Measurements from ENCODE around the gene FCER1G.

The FCER1G gene

DNA sequence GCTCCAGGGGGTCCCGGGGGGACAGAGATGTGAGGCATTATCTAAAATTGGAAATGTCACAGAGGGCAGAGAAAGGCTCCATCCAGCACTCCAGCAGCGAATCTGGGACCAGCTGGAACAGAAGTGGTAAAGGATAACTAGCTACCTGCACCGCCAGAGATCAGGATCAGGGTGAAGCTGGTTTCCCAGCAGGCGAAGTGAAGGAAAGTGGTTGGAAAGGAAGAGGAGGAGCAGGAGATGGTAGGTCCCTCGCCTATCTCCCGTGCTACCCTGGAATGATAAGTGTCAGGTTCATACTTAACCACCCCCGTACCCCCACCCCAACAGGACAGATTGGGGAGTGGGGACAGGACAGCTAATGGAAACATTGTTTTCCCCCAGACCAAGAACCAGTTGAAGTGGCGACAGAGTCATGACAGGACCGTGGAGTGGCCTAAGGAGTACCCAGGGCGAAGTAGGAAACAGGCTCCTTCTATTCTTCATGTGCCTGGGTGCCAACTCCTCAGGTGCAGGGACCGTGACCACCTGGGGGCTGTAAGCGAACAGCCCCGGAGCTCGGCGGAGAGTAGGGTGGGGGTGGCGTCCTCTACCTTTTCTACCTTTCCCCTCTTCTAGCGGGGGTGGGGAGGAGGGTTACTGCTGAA, 38.5 kb upstream of the FCER1G start:
- peak overlapping the region; percentile 81 for H3K4me3 ChIP-seq (ENCODE audit: low read depth, low read length)
- no peaks in the 10 kb centered on the region for H3K27me3 ChIP-seq
- H3K9me3 ChIP-seq = no peaks in the 10 kb centered on the region
- TF ChIP-seq, protein P1, sequence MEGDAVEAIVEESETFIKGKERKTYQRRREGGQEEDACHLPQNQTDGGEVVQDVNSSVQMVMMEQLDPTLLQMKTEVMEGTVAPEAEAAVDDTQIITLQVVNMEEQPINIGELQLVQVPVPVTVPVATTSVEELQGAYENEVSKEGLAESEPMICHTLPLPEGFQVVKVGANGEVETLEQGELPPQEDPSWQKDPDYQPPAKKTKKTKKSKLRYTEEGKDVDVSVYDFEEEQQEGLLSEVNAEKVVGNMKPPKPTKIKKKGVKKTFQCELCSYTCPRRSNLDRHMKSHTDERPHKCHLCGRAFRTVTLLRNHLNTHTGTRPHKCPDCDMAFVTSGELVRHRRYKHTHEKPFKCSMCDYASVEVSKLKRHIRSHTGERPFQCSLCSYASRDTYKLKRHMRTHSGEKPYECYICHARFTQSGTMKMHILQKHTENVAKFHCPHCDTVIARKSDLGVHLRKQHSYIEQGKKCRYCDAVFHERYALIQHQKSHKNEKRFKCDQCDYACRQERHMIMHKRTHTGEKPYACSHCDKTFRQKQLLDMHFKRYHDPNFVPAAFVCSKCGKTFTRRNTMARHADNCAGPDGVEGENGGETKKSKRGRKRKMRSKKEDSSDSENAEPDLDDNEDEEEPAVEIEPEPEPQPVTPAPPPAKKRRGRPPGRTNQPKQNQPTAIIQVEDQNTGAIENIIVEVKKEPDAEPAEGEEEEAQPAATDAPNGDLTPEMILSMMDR (IDR thresholded peaks at IDR 0.05; ENCODE audit: low read depth, low read length) = no peak
- no peaks in the 10 kb centered on the region; the same call in 1 of the 2 replicates for H3K4me1 ChIP-seq
- peaks cover 35% of the 10 kb centered on the region for H3K36me3 ChIP-seq
- DNase-seq = no peak

DNA sequence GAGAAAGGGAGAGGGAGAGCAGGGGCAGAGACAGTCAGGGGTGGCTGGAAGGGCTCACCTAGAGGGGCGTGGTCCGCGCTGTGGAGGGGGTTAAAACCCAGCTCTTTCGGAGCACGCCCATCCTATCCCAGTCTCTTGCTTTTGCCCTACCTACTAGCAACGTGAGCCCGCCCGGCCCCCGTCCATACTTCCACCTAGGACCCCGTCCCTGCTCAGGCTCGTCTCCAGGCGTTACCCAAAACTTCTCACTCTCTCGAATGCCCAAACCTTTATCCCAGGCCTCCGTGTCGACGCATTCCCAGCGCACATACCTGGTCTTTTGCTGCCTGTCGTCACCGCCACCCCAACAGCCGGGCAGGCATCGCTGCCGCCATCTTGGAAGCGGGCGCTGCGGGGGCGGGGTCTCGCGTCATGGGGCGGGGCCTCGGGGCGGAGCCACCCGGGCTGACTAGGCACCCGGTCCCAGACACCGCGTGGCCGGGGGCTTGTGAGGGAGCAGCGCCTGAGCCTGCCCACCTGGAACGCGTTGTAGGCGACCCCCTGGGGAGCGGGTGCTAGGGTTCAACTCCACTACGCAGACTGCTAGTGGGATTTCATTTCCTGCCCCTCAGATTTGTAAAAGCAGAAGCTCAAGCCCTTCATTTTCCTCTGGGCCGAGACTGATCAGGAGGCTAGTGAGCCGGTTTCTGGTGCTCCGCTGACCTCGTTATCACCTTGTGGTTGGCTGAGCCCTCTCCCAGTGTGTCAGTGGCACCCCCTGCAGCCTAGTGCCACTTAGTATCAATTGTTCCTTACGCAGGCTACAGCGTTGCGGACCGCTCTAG, 37.8 kb upstream of the FCER1G start, which contains the start of gene B4GALT3:
B4GALT3 (minus strand) TSS at position 396 of the 824 bp plus-strand sequence. CDS start 1,447 bp downstream, outside the sequence.
- DNase-seq = peak; percentile 95
- Histone ChIP-seq H3K27me3 (no peaks in the 10 kb centered on the region), H3K4me1 (no peaks in the 10 kb centered on the region; the same call in 1 of the 2 replicates)

DNA sequence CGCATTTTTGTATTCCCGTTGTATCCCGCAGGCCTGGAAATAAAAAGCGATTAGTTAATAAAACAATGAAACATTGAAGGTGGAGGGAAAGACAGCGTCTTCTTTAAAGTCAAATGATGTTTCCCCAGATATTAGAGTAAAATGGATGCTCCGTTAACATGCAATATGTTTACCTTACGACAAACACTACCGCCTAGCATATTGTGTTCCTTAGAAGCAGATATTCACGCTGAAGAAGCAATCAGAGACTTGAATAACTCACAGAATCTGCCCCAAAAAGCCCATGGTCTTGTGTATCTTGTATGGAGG, 37.2 kb upstream of the FCER1G start:
- TF ChIP-seq, protein P1 (IDR thresholded peaks at IDR 0.05; ENCODE audit: low read depth, low read length) = no peak

More for the DNA sequence above, 37.8 kb upstream of the FCER1G start, which contains the start of gene B4GALT3:
- TF ChIP-seq, protein P1 (IDR thresholded peaks at IDR 0.05; ENCODE audit: low read depth, low read length) = peak; percentile 57
- no peaks in the 10 kb centered on the region for H3K9me3 ChIP-seq
- H3K36me3 ChIP-seq = peaks cover 28% of the 10 kb centered on the region
- peak within 1 kb of the TSS; percentile 81 for H3K4me3 ChIP-seq (ENCODE audit: low read depth, low read length)

DNA sequence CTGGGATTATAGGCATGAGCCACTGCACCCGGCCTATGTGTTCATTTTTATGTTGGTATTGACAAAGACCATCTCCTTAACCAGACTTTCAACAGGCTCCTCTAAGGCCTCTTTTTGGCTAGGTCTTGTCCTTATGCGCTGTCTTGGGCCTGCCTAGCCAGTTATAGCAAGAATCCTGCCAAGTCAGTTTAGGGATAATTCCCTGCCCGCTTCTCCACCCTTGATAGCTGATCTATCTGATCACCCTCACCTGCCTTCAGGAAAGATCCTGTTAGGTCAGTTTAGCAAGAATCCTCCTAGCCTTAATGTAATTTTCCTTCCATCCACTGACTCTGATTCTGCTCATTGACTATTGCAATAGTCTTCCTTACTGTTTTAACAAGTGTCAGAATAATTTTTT, 35.4 kb upstream of the FCER1G start:
- no peaks in the 10 kb centered on the region; the same call in 1 of the 2 replicates for H3K4me1 ChIP-seq

More for the DNA sequence above, 37.2 kb upstream of the FCER1G start:
- Histone ChIP-seq H3K36me3 (peaks cover 24% of the 10 kb centered on the region), H3K4me1 (no peaks in the 10 kb centered on the region; the same call in 1 of the 2 replicates), H3K27me3 (no peaks in the 10 kb centered on the region), H3K4me3 (ENCODE audit: low read depth, low read length) (peak overlapping the region; percentile 81), H3K9me3 (no peaks in the 10 kb centered on the region)
- DNase-seq = no peak

DNA sequence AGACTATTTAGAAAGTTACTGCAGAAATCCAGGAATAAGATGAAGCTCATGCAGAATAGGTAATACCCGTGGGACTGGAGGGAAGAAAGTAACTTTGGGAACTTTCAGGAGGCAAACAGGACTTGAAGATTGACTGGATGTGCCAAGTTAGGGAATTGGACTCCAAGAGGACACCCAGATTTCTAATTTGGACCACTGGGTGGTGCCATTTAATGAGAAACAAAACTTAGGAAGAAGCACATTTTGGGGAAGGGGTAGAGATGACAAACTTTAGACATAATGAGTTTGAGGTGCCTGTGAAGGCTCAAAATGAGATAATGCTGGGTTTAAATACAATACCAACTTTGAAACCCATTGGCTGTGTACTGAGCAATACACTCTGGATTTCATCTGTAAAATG, 34.5 kb upstream of the FCER1G start:
- H3K27me3 ChIP-seq = no peaks in the 10 kb centered on the region
- TF ChIP-seq, protein P1 (IDR thresholded peaks at IDR 0.05; ENCODE audit: low read depth, low read length) = peak; percentile 44
- H3K4me3 ChIP-seq (ENCODE audit: low read depth, low read length) = no peak overlapping the region
- peaks cover under 1% of the 10 kb centered on the region; the same call in 1 of the 2 replicates for H3K36me3 ChIP-seq
- no peak for DNase-seq
- no peaks in the 10 kb centered on the region for H3K9me3 ChIP-seq
- no peaks in the 10 kb centered on the region; the same call in 1 of the 2 replicates for H3K4me1 ChIP-seq

More for the DNA sequence above, 35.4 kb upstream of the FCER1G start:
- DNase-seq = no peak
- Histone ChIP-seq H3K9me3 (no peaks in the 10 kb centered on the region), H3K4me3 (ENCODE audit: low read depth, low read length) (no peak overlapping the region), H3K36me3 (peaks cover 9% of the 10 kb centered on the region), H3K27me3 (no peaks in the 10 kb centered on the region)
- TF ChIP-seq, protein P1 (IDR thresholded peaks at IDR 0.05; ENCODE audit: low read depth, low read length) = no peak
